ENCODE results near the gene ABHD15.
A peak's percentile ranks its signal among the peaks of the same experiment; 100 is the strongest.

Gene ABHD15

DNA sequence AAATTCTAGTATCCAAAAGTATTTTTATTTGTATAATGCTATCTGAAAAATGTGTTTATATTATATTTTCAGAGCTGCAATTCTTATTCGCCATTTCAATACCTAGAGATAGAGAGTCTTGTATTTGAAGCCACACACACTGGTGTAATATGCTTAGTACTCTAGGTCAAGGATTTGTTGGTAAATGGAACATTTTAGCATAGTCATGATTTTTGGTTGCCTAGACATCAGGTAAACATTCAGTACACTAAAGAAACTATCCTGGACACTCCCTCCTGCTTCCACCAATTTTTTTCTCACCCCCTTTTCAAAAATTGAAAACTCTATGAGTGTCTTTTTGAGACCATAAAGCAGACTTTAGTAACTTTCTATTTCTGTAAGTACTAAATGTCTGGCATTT, 20.8 kb downstream of the ABHD15 start:
- Histone ChIP-seq H4K8ac (ENCODE audit: low read depth, low read length) (no peak overlapping the region), H3K9me3 (ENCODE audit: insufficient read depth, low read depth, low read length) (no peaks in the 10 kb centered on the region)
- no CpG with 5 or more reads among the region's 1 CpG for WGBS (ENCODE audit: extremely low coverage, insufficient coverage, insufficient read length)

DNA sequence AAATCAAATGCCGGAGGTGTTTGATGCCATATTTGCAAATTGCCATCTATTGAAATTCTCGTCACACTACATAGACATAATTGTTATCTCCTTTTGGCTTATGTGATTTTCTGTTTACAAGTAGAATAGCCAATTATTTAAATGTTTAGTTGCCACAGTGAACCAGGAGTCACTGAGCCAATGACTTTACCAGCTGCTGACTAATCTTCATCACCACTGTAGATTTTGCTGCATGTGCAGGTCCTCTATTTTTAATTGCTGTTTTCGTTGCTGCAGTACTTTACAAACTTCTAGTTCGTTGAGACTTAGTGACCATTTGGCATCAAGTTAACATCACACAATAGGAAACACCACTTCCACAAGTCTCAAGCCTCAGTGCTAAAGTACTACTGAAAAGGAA, 22.8 kb downstream of the ABHD15 start:
- Histone ChIP-seq H3K4me2 (ENCODE audit: low read length) (no peak overlapping the region), H2BK120ac (ENCODE audit: insufficient read depth, low read length, poor library complexity) (no peak overlapping the region), H3K9ac (ENCODE audit: low read length) (no peak overlapping the region), H3K4me3 (ENCODE audit: low read depth, low read length) (no peak overlapping the region), H4K8ac (ENCODE audit: low read depth, low read length) (no peak overlapping the region), H3K4me1 (ENCODE audit: control insufficient read depth in 1 of 2, insufficient read depth in 2 of 2, low read length in 2 of 2) (no peaks in the 10 kb centered on the region), H3K27ac (ENCODE audit: low read depth, low read length) (no peak overlapping the region), H2AFZ (ENCODE audit: insufficient read depth, low read length, poor library complexity) (no peak overlapping the region), H3K18ac (ENCODE audit: low read length) (no peak overlapping the region), H4K12ac (ENCODE audit: low read depth, low read length) (no peak overlapping the region), H3K27me3 (ENCODE audit: insufficient read depth, low read length) (no peaks in the 10 kb centered on the region), H3K79me2 (ENCODE audit: control insufficient read depth, insufficient read depth, low read length, poor library complexity) (no peaks in the 10 kb centered on the region), H2BK5ac (ENCODE audit: low read depth, low read length, poor library complexity) (no peak overlapping the region), H3K36me3 (ENCODE audit: control insufficient read depth in 1 of 2, insufficient read depth in 2 of 2, low read length in 2 of 2) (peaks cover 12 to 17% of the 10 kb centered on the region in 2 experiments), H3K79me1 (ENCODE audit: low read length) (no peaks in the 10 kb centered on the region), H3K4ac (ENCODE audit: low read depth, low read length) (no peak overlapping the region), H3K23ac (ENCODE audit: low read length) (no peak overlapping the region), H3K14ac (ENCODE audit: low read length) (no peak overlapping the region), H2BK12ac (ENCODE audit: low read length) (no peak overlapping the region), H4K91ac (ENCODE audit: low read depth, low read length) (no peak overlapping the region), H3K9me3 (ENCODE audit: insufficient read depth, low read depth, low read length) (no peaks in the 10 kb centered on the region), H2AK5ac (ENCODE audit: low read length) (no peak overlapping the region)
- DNase-seq = no peak
- no CpG with 5 or more reads among the region's 4 CpGs for WGBS (ENCODE audit: extremely low coverage, insufficient coverage, insufficient read length)

More for the DNA sequence above, 20.8 kb downstream of the ABHD15 start:
- H2BK5ac ChIP-seq (ENCODE audit: low read depth, low read length, poor library complexity) = no peak overlapping the region
- H3K36me3 ChIP-seq (ENCODE audit: control insufficient read depth in 1 of 2, insufficient read depth in 2 of 2, low read length in 2 of 2) = peaks cover 10 to 13% of the 10 kb centered on the region in 2 experiments
- no peaks in the 10 kb centered on the region for H3K27me3 ChIP-seq (ENCODE audit: insufficient read depth, low read length)
- H3K27ac ChIP-seq (ENCODE audit: low read depth, low read length) = no peak overlapping the region
- H3K4me2 ChIP-seq (ENCODE audit: low read length) = no peak overlapping the region
- no peaks in the 10 kb centered on the region for H3K79me1 ChIP-seq (ENCODE audit: low read length)
- no peak overlapping the region for H3K18ac ChIP-seq (ENCODE audit: low read length)
- no peak overlapping the region for H3K23ac ChIP-seq (ENCODE audit: low read length)
- no peak overlapping the region for H2BK12ac ChIP-seq (ENCODE audit: low read length)
- no peak overlapping the region for H2BK120ac ChIP-seq (ENCODE audit: insufficient read depth, low read length, poor library complexity)
- H4K12ac ChIP-seq (ENCODE audit: low read depth, low read length) = no peak overlapping the region
- H2AFZ ChIP-seq (ENCODE audit: insufficient read depth, low read length, poor library complexity) = no peak overlapping the region
- H3K14ac ChIP-seq (ENCODE audit: low read length) = no peak overlapping the region
- H4K91ac ChIP-seq (ENCODE audit: low read depth, low read length) = no peak overlapping the region
- no peak overlapping the region for H3K9ac ChIP-seq (ENCODE audit: low read length)
- no peaks in the 10 kb centered on the region for H3K4me1 ChIP-seq (ENCODE audit: control insufficient read depth in 1 of 2, insufficient read depth in 2 of 2, low read length in 2 of 2)
- peak in 1 of 2 donors; percentile 32 for DNase-seq
- H3K79me2 ChIP-seq (ENCODE audit: control insufficient read depth, insufficient read depth, low read length, poor library complexity) = no peaks in the 10 kb centered on the region
- no peak overlapping the region for H2AK5ac ChIP-seq (ENCODE audit: low read length)
- no peak overlapping the region for H3K4me3 ChIP-seq (ENCODE audit: low read depth, low read length)
- H3K4ac ChIP-seq (ENCODE audit: low read depth, low read length) = no peak overlapping the region

DNA sequence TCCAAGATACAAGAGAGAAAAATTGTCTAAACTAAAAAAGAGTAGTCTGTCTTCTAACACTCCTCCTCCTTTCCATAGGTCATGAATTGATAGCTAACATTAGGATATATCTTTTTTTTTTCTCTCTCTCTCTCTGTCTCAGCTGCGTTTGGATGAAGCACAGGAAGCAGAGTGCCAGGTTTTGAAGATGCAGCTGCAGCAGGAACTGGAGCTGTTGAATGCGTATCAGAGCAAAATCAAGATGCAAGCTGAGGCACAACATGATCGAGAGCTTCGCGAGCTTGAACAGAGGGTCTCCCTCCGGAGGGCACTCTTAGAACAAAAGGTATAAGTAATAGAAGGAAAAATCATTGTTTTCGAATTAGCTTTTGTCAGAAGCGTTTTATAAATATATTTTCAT, 32.9 kb downstream of the ABHD15 start:
- no CpG with 5 or more reads among the region's 8 CpGs for WGBS (ENCODE audit: extremely low coverage, insufficient coverage, insufficient read length)
- Histone ChIP-seq H2BK120ac (ENCODE audit: insufficient read depth, low read length, poor library complexity) (no peak overlapping the region), H3K9ac (ENCODE audit: low read length) (peak overlapping the region; percentile 72), H2AK5ac (ENCODE audit: low read length) (no peak overlapping the region), H2AFZ (ENCODE audit: insufficient read depth, low read length, poor library complexity) (no peak overlapping the region), H4K8ac (ENCODE audit: low read depth, low read length) (no peak overlapping the region), H3K79me2 (ENCODE audit: control insufficient read depth, insufficient read depth, low read length, poor library complexity) (no peaks in the 10 kb centered on the region), H3K27ac (ENCODE audit: low read depth, low read length) (no peak overlapping the region), H2BK12ac (ENCODE audit: low read length) (no peak overlapping the region), H3K4me3 (ENCODE audit: low read depth, low read length) (no peak overlapping the region), H3K27me3 (ENCODE audit: insufficient read depth, low read length) (no peaks in the 10 kb centered on the region), H4K12ac (ENCODE audit: low read depth, low read length) (no peak overlapping the region), H3K36me3 (ENCODE audit: control insufficient read depth in 1 of 2, insufficient read depth in 2 of 2, low read length in 2 of 2) (peaks cover 28 to 31% of the 10 kb centered on the region in 2 experiments), H3K79me1 (ENCODE audit: low read length) (no peaks in the 10 kb centered on the region), H3K4me2 (ENCODE audit: low read length) (no peak overlapping the region), H3K9me3 (ENCODE audit: insufficient read depth, low read depth, low read length) (no peaks in the 10 kb centered on the region), H2BK5ac (ENCODE audit: low read depth, low read length, poor library complexity) (no peak overlapping the region), H3K14ac (ENCODE audit: low read length) (no peak overlapping the region), H3K4me1 (ENCODE audit: control insufficient read depth in 1 of 2, insufficient read depth in 2 of 2, low read length in 2 of 2) (no peaks in the 10 kb centered on the region), H3K18ac (ENCODE audit: low read length) (no peak overlapping the region), H3K4ac (ENCODE audit: low read depth, low read length) (no peak overlapping the region), H3K23ac (ENCODE audit: low read length) (peak overlapping the region; percentile 35), H4K91ac (ENCODE audit: low read depth, low read length) (no peak overlapping the region)
- DNase-seq = no peak

DNA sequence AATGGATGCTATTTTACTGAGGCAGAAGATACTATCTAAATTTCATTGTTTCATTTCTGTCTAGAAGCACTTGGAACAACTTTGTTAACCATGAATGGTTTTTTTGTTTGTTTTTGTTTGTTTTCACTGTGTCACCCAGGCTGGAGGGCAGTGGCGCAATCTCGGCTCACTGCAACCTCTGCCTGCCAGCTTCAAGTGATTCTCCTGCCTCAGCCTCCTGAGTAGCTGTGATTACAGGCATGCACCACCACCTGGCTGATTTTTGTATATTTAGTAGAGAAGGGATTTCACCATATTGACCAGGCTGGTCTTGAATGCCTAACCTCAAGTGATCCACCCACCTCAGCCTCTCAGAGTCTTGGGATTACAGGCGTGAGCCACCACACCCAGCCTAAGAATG, 40.5 kb downstream of the ABHD15 start:
- no peak overlapping the region for H3K23ac ChIP-seq (ENCODE audit: low read length)
- no peak overlapping the region for H2AK5ac ChIP-seq (ENCODE audit: low read length)
- H2BK5ac ChIP-seq (ENCODE audit: low read depth, low read length, poor library complexity) = no peak overlapping the region
- H3K4me1 ChIP-seq (ENCODE audit: control insufficient read depth in 1 of 2, insufficient read depth in 2 of 2, low read length in 2 of 2) = no peaks in the 10 kb centered on the region
- no peak overlapping the region for H3K18ac ChIP-seq (ENCODE audit: low read length)
- H4K91ac ChIP-seq (ENCODE audit: low read depth, low read length) = no peak overlapping the region
- H3K4me3 ChIP-seq (ENCODE audit: low read depth, low read length) = no peak overlapping the region
- DNase-seq = peak; percentile 92 to 95
- H2AFZ ChIP-seq (ENCODE audit: insufficient read depth, low read length, poor library complexity) = no peak overlapping the region
- H3K27me3 ChIP-seq (ENCODE audit: insufficient read depth, low read length) = no peaks in the 10 kb centered on the region
- H3K9ac ChIP-seq (ENCODE audit: low read length) = no peak overlapping the region
- no CpG with 5 or more reads among the region's 3 CpGs for WGBS (ENCODE audit: extremely low coverage, insufficient coverage, insufficient read length)
- H2BK12ac ChIP-seq (ENCODE audit: low read length) = no peak overlapping the region
- H4K12ac ChIP-seq (ENCODE audit: low read depth, low read length) = no peak overlapping the region
- H3K27ac ChIP-seq (ENCODE audit: low read depth, low read length) = no peak overlapping the region
- H3K4me2 ChIP-seq (ENCODE audit: low read length) = no peak overlapping the region
- peaks cover 24 to 25% of the 10 kb centered on the region in 2 experiments for H3K36me3 ChIP-seq (ENCODE audit: control insufficient read depth in 1 of 2, insufficient read depth in 2 of 2, low read length in 2 of 2)
- no peak overlapping the region for H3K4ac ChIP-seq (ENCODE audit: low read depth, low read length)
- H4K8ac ChIP-seq (ENCODE audit: low read depth, low read length) = no peak overlapping the region
- no peaks in the 10 kb centered on the region for H3K9me3 ChIP-seq (ENCODE audit: insufficient read depth, low read depth, low read length)
- no peaks in the 10 kb centered on the region for H3K79me1 ChIP-seq (ENCODE audit: low read length)
- no peak overlapping the region for H2BK120ac ChIP-seq (ENCODE audit: insufficient read depth, low read length, poor library complexity)
- H3K79me2 ChIP-seq (ENCODE audit: control insufficient read depth, insufficient read depth, low read length, poor library complexity) = no peaks in the 10 kb centered on the region
- no peak overlapping the region for H3K14ac ChIP-seq (ENCODE audit: low read length)
